Right renal pelvis (tissue), 4 donors: Measurements from ENCODE around the gene RFC3. TPM values are rescaled to one million over a fixed set of nuclear protein-coding genes. Genes with fewer than 3 reads are reported as not detected.
A peak's percentile ranks its signal among the peaks of the same experiment; 100 is the strongest.
"Not testable (repeated sequence)": the region's sequence is repeated elsewhere in the genome, so short reads cannot be mapped to it uniquely, and the experiment has no call there.

Experiments used
- DNase-seq, 4 donors: peaks; one replicate each; pipeline ENCODE4 v3.0.0-alpha.2; 2013; ENCODE audit warnings: low read depth in 4 of 4, low spot score in 3 of 4, missing footprints in 1 of 4
- polyA plus RNA-seq, 4 donors: library from polyadenylated mRNA; unstranded; fragments of 120-200 nt; gene quantifications; one replicate each; pipeline ENCODE4 v1.2.1, GENCODE V29; 2013; ENCODE audit not compliant: insufficient read length in 4 of 4

Gene RFC3
- polyA plus RNA-seq, 4 donors = 21.9 to 32.4 (median 27.8) TPM

- DNase-seq = no peak
Measured at GRCh38 chr13:33806470-33807248, 11.3 kb upstream of the RFC3 start.

GRCh38 chr13:33812829-33813228, 5.1 kb upstream of the RFC3 start:
- not testable (repeated sequence) for DNase-seq

- no peak for DNase-seq
Measured at GRCh38 chr13:33815011-33815550, 2.9 kb upstream of the RFC3 start.

- DNase-seq = no peak
Measured at GRCh38 chr13:33816912-33817311, 1.0 kb upstream of the RFC3 start.

GRCh38 chr13:33817513-33817900, 442 bp upstream of the RFC3 start:
- no peak for DNase-seq

GRCh38 chr13:33825083-33825482, 7.1 kb downstream of the RFC3 start:
- no peak for DNase-seq

GRCh38 chr13:33827139-33827538, 9.2 kb downstream of the RFC3 start:
- no peak for DNase-seq

GRCh38 chr13:33828431-33829129, 10.6 kb downstream of the RFC3 start:
- DNase-seq = no peak

GRCh38 chr13:33832872-33833271, 14.9 kb downstream of the RFC3 start:
- no peak for DNase-seq

- peak in 1 of 4 donors; percentile 4 for DNase-seq
Measured at GRCh38 chr13:33838647-33839046, 20.7 kb downstream of the RFC3 start.

GRCh38 chr13:33840402-33840801, 22.5 kb downstream of the RFC3 start:
- no peak for DNase-seq

- no peak for DNase-seq
Measured at GRCh38 chr13:33842207-33842606, 24.3 kb downstream of the RFC3 start.

GRCh38 chr13:33842986-33843385, 25.0 kb downstream of the RFC3 start:
- DNase-seq = no peak

- DNase-seq = no peak
Measured at GRCh38 chr13:33845572-33846302, 27.8 kb downstream of the RFC3 start.

- DNase-seq = no peak
Measured at GRCh38 chr13:33846303-33847062, 28.5 kb downstream of the RFC3 start.

GRCh38 chr13:33849211-33849610, 31.3 kb downstream of the RFC3 start:
- no peak for DNase-seq

- no peak for DNase-seq
Measured at GRCh38 chr13:33855371-33855895, 37.5 kb downstream of the RFC3 start.

- DNase-seq = no peak
Measured at GRCh38 chr13:33859691-33860303, 41.8 kb downstream of the RFC3 start.

GRCh38 chr13:33860526-33860925, 42.6 kb downstream of the RFC3 start:
- DNase-seq = no peak

- no peak for DNase-seq
Measured at GRCh38 chr13:33862016-33862415, 44.1 kb downstream of the RFC3 start.
